H1 (cell line): ENCODE measurements around the gene ANXA9. TPM values are rescaled to one million over a fixed set of nuclear protein-coding genes. Genes with fewer than 3 reads are reported as not detected.

Source experiments
- EZH2 ChIP-seq: fragments of 200-600 bp; sonication (generic); IDR thresholded peaks from 2 replicates; pipeline ENCODE4 v1.7.1; 2012; ENCODE audit warnings: low read depth, mild to moderate bottlenecking, moderate library complexity, low read length, inconsistent platforms; ENCODE audit not compliant: severe bottlenecking
- NRF1 ChIP-seq: IDR thresholded peaks from 2 replicates; pipeline ENCODE4 v1.6.1; 2011; ENCODE audit warnings: mild to moderate bottlenecking, low read depth, low read length, improper control_type of control experiment
- POLR2A ChIP-seq, 2 experiments: IDR thresholded peaks; 1 replicate in 1 of 2; 2 replicates in 1 of 2; pipeline ENCODE4 v1.6.1; 2011; ENCODE audit warnings: low read depth in 2 of 2, low read length in 2 of 2, mild to moderate bottlenecking in 2 of 2; ENCODE audit errors: control extremely low read depth in 1 of 2
- SAP30 ChIP-seq: fragments of 300-600 bp; sonication (generic); IDR thresholded peaks from 2 replicates; pipeline ENCODE4 v1.7.1; 2012; ENCODE audit warnings: low read length, moderate library complexity, mild to moderate bottlenecking, inconsistent platforms; ENCODE audit not compliant: insufficient read depth, insufficient replicate concordance
- SIRT6 ChIP-seq: IDR thresholded peaks from one replicate; pipeline ENCODE4 v1.7.1; 2012; ENCODE audit warnings: low read length, inconsistent platforms
- SP2 ChIP-seq: IDR thresholded peaks from 2 replicates; pipeline ENCODE4 v1.6.1; 2012; ENCODE audit warnings: mild to moderate bottlenecking, low read length, inconsistent platforms
- polyA plus RNA-seq, 7 experiments: library from polyadenylated mRNA; depleted of rRNA in 3 of 7; stranded (reverse) in 5 of 7; unstranded in 2 of 7; fragments of >200 nt in 5 of 7; fragments of 200-250 nt in 2 of 7; gene quantifications; 1 replicate in 5 of 7; 2 replicates in 1 of 7; 4 replicates in 1 of 7; pipeline versions ENCODE4 v1.2.1 to v1.2.3, GENCODE V29; 2011 to 2013; ENCODE audit warnings: missing spikeins in 2 of 7, mixed read lengths in 2 of 7
- total RNA-seq: library from RNA; stranded (reverse); fragmentation: NEBNext Ultra II Directional; extraction: Animal tissue kit (Norgen Biotek cat#: 25700); gene quantifications from 2 replicates; pipeline ENCODE4 v1.2.1, GENCODE V29; 2021
- TF ChIP-seq, protein P1 (sequence below): IDR thresholded peaks from 2 replicates; pipeline ENCODE4 v1.6.1; 2011; ENCODE audit warnings: low read depth, mild to moderate bottlenecking, low read length; ENCODE audit not compliant: insufficient read depth

Gene ANXA9
- total and polyA plus RNA-seq, 2 of the 8 experiments (the other 6 are each of a cell fraction or from before 2014, with no cell fraction given) = 1.8 to 3.5 TPM

DNA sequence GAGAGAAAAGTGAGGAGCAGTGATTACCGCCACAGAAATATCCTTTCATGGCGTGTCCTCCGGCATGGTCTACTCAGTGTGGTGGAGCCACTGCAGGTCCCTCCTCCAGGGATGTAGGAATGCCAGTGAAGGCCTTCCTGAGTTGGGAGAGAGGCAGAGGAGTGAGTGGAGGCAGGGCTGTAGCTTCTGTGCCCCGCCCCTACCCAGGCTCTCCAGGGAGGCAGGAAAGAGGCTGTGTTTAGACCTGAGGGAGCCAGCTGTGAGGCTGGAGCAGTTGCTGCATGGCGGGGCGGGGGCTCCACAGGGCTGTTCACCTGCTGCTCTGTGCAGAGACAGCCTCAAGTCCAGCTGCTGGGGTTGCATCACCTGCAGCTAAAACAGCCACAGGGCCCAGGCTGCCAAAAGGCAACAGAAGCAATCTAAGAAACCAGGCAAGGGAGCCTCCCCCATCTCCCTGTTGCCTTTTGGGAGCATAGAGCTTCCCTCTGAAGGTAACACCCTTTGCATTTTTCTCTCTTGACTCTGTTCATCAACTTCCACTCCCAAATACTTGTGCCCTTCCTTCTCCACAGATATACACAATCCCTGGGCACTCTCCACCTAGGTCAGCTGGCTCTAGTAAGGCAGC lies 801 bp upstream of the ANXA9 start (continued):
- TF ChIP-seq, protein P1, sequence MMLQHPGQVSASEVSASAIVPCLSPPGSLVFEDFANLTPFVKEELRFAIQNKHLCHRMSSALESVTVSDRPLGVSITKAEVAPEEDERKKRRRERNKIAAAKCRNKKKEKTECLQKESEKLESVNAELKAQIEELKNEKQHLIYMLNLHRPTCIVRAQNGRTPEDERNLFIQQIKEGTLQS = 0 out of 2 replicates have a peak, but pooled peaks have one; percentile 20
- no peak for TF ChIP-seq SAP30
- TF ChIP-seq POLR2A (IDR thresholded peaks at IDR 0.05; ENCODE audit: control extremely low read depth in 1 of 2, low read depth in 2 of 2, low read length in 2 of 2) = peak; percentile 69 to 72; a peak in 2 of 3 replicates
- no peak for TF ChIP-seq SP2
- no peak for TF ChIP-seq SIRT6
- TF ChIP-seq EZH2 = peak; percentile 8
- TF ChIP-seq NRF1 = no peak
- TF ChIP-seq, all 59 proteins: peak for 13
